ENCODE results near the gene ANK2.

- TF ChIP-seq EZH2 (IDR thresholded peaks at IDR 0.05; ENCODE audit: insufficient read depth, poor library complexity, severe bottlenecking), result no peak
- TF ChIP-seq EZH2phosphoT487 (IDR thresholded peaks at IDR 0.05; ENCODE audit: insufficient read depth, low read depth), result no peak
Measured at GRCh38 chr4:113160548-113160947, 111.1 kb downstream of the ANK2 start.

Data from GM23248 (cell line).